PC-9 (cell line): ENCODE data around the gene KDM4B. TPM values are rescaled to one million over a fixed set of nuclear protein-coding genes. Genes with fewer than 3 reads are reported as not detected.

Experiments
- BruUV-seq: library from RNA; stranded (reverse); fragments of 400-500 nt; replicated peaks from 2 replicates; lab custom pipeline; 2021; lab: Mats Ljungman, UMichigan
- CTCF ChIA-PET: fragments of 300-600 bp; sonication (Branson Sonifier 250); formaldehyde crosslinking; loops from one replicate; lab custom pipeline; 2022; ENCODE audit warnings: antibody characterized with exemption; lab: Charles Lee
- POLR2A ChIA-PET: fragments of 300-600 bp; sonication (Branson Sonifier 250); formaldehyde crosslinking; loops from one replicate; lab custom pipeline; 2022; ENCODE audit warnings: antibody characterized with exemption; ENCODE audit not compliant: unreplicated experiment; lab: Charles Lee
- DNase-seq, 2 experiments: peaks; one replicate each; pipeline versions ENCODE4 v3.0.0 to v3.0.0-alpha.2; 2015 to 2022; ENCODE audit warnings: mixed read lengths in 1 of 2
- H2AFZ ChIP-seq: fragments of 200-600 bp; sonication (generic); 2 replicates; pipeline ENCODE4 v1.8.1; 2017; ENCODE audit warnings: antibody characterized with exemption
- H3F3A ChIP-seq: fragments of 200-600 bp; sonication (generic); 2 replicates; pipeline ENCODE4 v1.8.1; 2017; ENCODE audit warnings: antibody characterized with exemption, mild to moderate bottlenecking, low read depth; ENCODE audit not compliant: insufficient read depth
- H3K27ac ChIP-seq: fragments of 200-600 bp; sonication (generic); 2 replicates; pipeline ENCODE4 v1.6.1; 2016; ENCODE audit warnings: mixed run types
- H3K27me3 ChIP-seq: fragments of 200-600 bp; sonication (generic); 2 replicates; pipeline ENCODE4 v1.6.1; 2016; ENCODE audit warnings: low read depth, mixed run types; ENCODE audit not compliant: insufficient read depth
- H3K36me3 ChIP-seq: fragments of 200-600 bp; sonication (generic); 2 replicates; pipeline ENCODE4 v1.6.1; 2016; ENCODE audit warnings: low read depth, mixed run types
- H3K4me1 ChIP-seq: fragments of 200-600 bp; sonication (generic); replicated peaks from 2 replicates; pipeline ENCODE4 v1.6.1; 2016; ENCODE audit warnings: mixed run types; ENCODE audit not compliant: insufficient read depth
- H3K4me2 ChIP-seq: fragments of 200-600 bp; sonication (generic); 2 replicates; pipeline ENCODE4 v1.6.1; 2017; ENCODE audit warnings: mixed run types
- H3K4me3 ChIP-seq: fragments of 200-600 bp; sonication (generic); 2 replicates; pipeline ENCODE4 v1.6.1; 2016; ENCODE audit warnings: mixed run types
- H3K79me2 ChIP-seq: fragments of 200-600 bp; sonication (generic); 2 replicates; pipeline ENCODE4 v1.6.1; 2017; ENCODE audit warnings: low read depth, mixed run types
- H3K9me2 ChIP-seq: fragments of 200-600 bp; sonication (generic); 2 replicates; pipeline ENCODE4 v1.8.1; 2017; ENCODE audit warnings: mild to moderate bottlenecking; ENCODE audit not compliant: insufficient read depth
- H3K9me3 ChIP-seq: fragments of 200-600 bp; sonication (generic); 2 replicates; pipeline ENCODE4 v1.8.1; 2016; ENCODE audit warnings: low read depth; ENCODE audit not compliant: insufficient read depth
- H4K20me1 ChIP-seq: fragments of 200-600 bp; sonication (generic); 2 replicates; pipeline ENCODE4 v1.8.1; 2017; ENCODE audit not compliant: insufficient read depth
- CTCF ChIP-seq: fragments of 200-600 bp; sonication (generic); conservative IDR thresholded peaks from 2 replicates; pipeline ENCODE4 v1.6.1; 2017; ENCODE audit warnings: mixed run types, antibody characterized with exemption, mild to moderate bottlenecking, moderate library complexity
- EZH2 ChIP-seq: fragments of 200-600 bp; sonication (generic); IDR thresholded peaks from 2 replicates; pipeline ENCODE4 v1.8.0; 2017; ENCODE audit warnings: antibody characterized with exemption, low read depth
- intact Hi-C: fragments of 100-400 bp; cut with micrococcal nuclease; formaldehyde crosslinking; loops from one replicate; pipeline ENCODE4 v1.10.0; 2022; ENCODE audit not compliant: unreplicated experiment
- total RNA-seq: library from RNA; stranded (reverse); gene quantifications from 2 replicates; pipeline ENCODE4 v1.2.3, GENCODE V29; 2021

The KDM4B gene
- total RNA-seq, 1 experiment from 2014 or later: 19.5 TPM

- no peaks in the 10 kb centered on the region for H3K36me3 ChIP-seq
- H3K27me3 ChIP-seq: no peaks in the 10 kb centered on the region
- intact Hi-C loops: no loop called here
- no peaks in the 10 kb centered on the region for H3K79me2 ChIP-seq
- H3K9me2 ChIP-seq: no peaks in the 10 kb centered on the region
- H3K4me2 ChIP-seq: no peak overlapping the region
- no peak overlapping the region for H3K4me3 ChIP-seq
- DNase-seq: no peak
- no peaks in the 10 kb centered on the region for H3K4me1 ChIP-seq
- no TSS peak for BruUV-seq
- no peak overlapping the region for H3K27ac ChIP-seq
- H3K9me3 ChIP-seq: no peaks in the 10 kb centered on the region
- no peaks in the 10 kb centered on the region for H3F3A ChIP-seq
- no peak for TF ChIP-seq CTCF
- TF ChIP-seq EZH2: no peak
- no peak overlapping the region for H2AFZ ChIP-seq
- H4K20me1 ChIP-seq: no peaks in the 10 kb centered on the region
- POLR2A ChIA-PET: no interaction called here
- CTCF ChIA-PET: no interaction called here
Observed at GRCh38 chr19:5091018-5091683, 122.2 kb downstream of the KDM4B start.

- Histone ChIP-seq H3K4me1 (no peaks in the 10 kb centered on the region), H3K79me2 (no peaks in the 10 kb centered on the region), H2AFZ (no peak overlapping the region), H4K20me1 (no peaks in the 10 kb centered on the region), H3K4me2 (no peak overlapping the region), H3K4me3 (no peak overlapping the region), H3K9me3 (no peaks in the 10 kb centered on the region), H3K36me3 (no peaks in the 10 kb centered on the region), H3K9me2 (no peaks in the 10 kb centered on the region), H3F3A (no peaks in the 10 kb centered on the region), H3K27ac (no peak overlapping the region), H3K27me3 (no peaks in the 10 kb centered on the region)
- POLR2A ChIA-PET: no interaction called here
- CTCF ChIA-PET: no interaction called here
- BruUV-seq: no TSS peak
- intact Hi-C loops: no loop called here
- DNase-seq: no peak
- TF ChIP-seq CTCF (no peak), EZH2 (no peak)
Observed at GRCh38 chr19:5091684-5092480, 123.0 kb downstream of the KDM4B start.

GRCh38 chr19:5092481-5092843, 123.5 kb downstream of the KDM4B start:
- ChIA-PET CTCF (no interaction called here), POLR2A (no interaction called here)
- no peaks in the 10 kb centered on the region for H3K4me1 ChIP-seq
- intact Hi-C loops: no loop called here
- no peak overlapping the region for H3K4me3 ChIP-seq
- no peak for TF ChIP-seq CTCF
- TF ChIP-seq EZH2: no peak
- H3K9me3 ChIP-seq: no peaks in the 10 kb centered on the region
- no peak overlapping the region for H2AFZ ChIP-seq
- H3K27me3 ChIP-seq: no peaks in the 10 kb centered on the region
- H3F3A ChIP-seq: no peaks in the 10 kb centered on the region
- no peaks in the 10 kb centered on the region for H3K9me2 ChIP-seq
- no peaks in the 10 kb centered on the region for H4K20me1 ChIP-seq
- H3K27ac ChIP-seq: no peak overlapping the region
- no peak for DNase-seq
- no peaks in the 10 kb centered on the region for H3K79me2 ChIP-seq
- H3K36me3 ChIP-seq: no peaks in the 10 kb centered on the region
- H3K4me2 ChIP-seq: no peak overlapping the region
- no TSS peak for BruUV-seq
